Gastrocnemius medialis (tissue), 4 donors: ENCODE results near the gene STRN3. TPM values are rescaled to one million over a fixed set of nuclear protein-coding genes. Genes with fewer than 3 reads are reported as not detected.

Experiments used
- ATAC-seq, 2 donors: fragments of 150-250 bp; one replicate each; pipeline ENCODE4 v1.9.1; 2016
- DNase-seq, 2 donors: peaks; one replicate each; pipeline ENCODE4 v3.0.0-alpha.2; 2019
- H3K27ac ChIP-seq, 4 donors: fragments of 200-600 bp; sonication (generic); 1 replicate in 1 of 4; 2 replicates in 3 of 4; pipeline ENCODE4 v1.5.1; 2016 to 2018; ENCODE audit warnings: mild to moderate bottlenecking in 2 of 4, moderate library complexity in 1 of 4
- H3K27me3 ChIP-seq, 3 donors: fragments of 200-600 bp; sonication (generic) in 2 of 3; 1 replicate in 1 of 3; 2 replicates in 2 of 3; pipeline versions ENCODE4 v1.5.1 to v1.6.0; 2016 to 2019; ENCODE audit warnings: mild to moderate bottlenecking in 1 of 3, moderate library complexity in 1 of 3
- H3K36me3 ChIP-seq, 2 donors: fragments of 200-600 bp; sonication (generic) in 1 of 2; one replicate each; pipeline ENCODE4 v1.5.1; 2017 to 2018
- H3K4me1 ChIP-seq, 2 donors: fragments of 200-600 bp; sonication (generic) in 1 of 2; one replicate each; pipeline ENCODE4 v1.5.1; 2016 to 2017; ENCODE audit warnings: mild to moderate bottlenecking in 2 of 2
- H3K4me3 ChIP-seq, 4 donors: fragments of 200-600 bp; sonication (generic) in 3 of 4; 1 replicate in 1 of 4; 2 replicates in 3 of 4; pipeline ENCODE4 v1.5.1; 2016 to 2019; ENCODE audit warnings: mild to moderate bottlenecking in 2 of 4
- H3K9me3 ChIP-seq, 3 donors: fragments of 200-600 bp; sonication (generic) in 2 of 3; 1 replicate in 1 of 3; 2 replicates in 2 of 3; pipeline ENCODE4 v1.5.1; 2016 to 2019
- POLR2A ChIP-seq, 2 donors: fragments of 450-650 bp; IDR thresholded peaks; one replicate each; pipeline ENCODE4 v1.6.1; 2017; ENCODE audit warnings: antibody characterized with exemption in 2 of 2, mild to moderate bottlenecking in 2 of 2, moderate library complexity in 2 of 2
- in situ Hi-C, 4 donors: fragments of 200-750 bp; cut with MboI; loops; one replicate each; pipeline versions ENCODE4 v1.15.0 to v1.8.0; 2017; ENCODE audit warnings: low sequenced_read_pairs in 4 of 4
- intact Hi-C: fragments of 100-400 bp; cut with DNase I; formaldehyde crosslinking; loops from one replicate; pipeline ENCODE4 v1.15.1; 2023; ENCODE audit warnings: low total_unique reads
- total RNA-seq, 4 donors: library from RNA; depleted of rRNA; stranded (reverse); fragments of >200 nt; gene quantifications; one replicate each; pipeline versions ENCODE4 v1.1.0 to v1.2.3, GENCODE V29; 2016
- TF ChIP-seq, protein P1 (sequence below), 5 experiments: fragments of 450-650 bp in 3 of 5; fragments of 200-600 bp in 2 of 5; sonication (generic) in 2 of 5; IDR thresholded peaks in 4 of 5; conservative IDR thresholded peaks in 1 of 5; 1 replicate in 4 of 5; 2 replicates in 1 of 5; pipeline ENCODE4 v1.5.1; 2016 to 2019; ENCODE audit warnings: antibody characterized with exemption in 5 of 5, mild to moderate bottlenecking in 3 of 5, moderate library complexity in 3 of 5

STRN3 gene
- total RNA-seq, 4 donors from 2014 or later, result 57.7 to 98.7 (median 77.9) TPM

DNA sequence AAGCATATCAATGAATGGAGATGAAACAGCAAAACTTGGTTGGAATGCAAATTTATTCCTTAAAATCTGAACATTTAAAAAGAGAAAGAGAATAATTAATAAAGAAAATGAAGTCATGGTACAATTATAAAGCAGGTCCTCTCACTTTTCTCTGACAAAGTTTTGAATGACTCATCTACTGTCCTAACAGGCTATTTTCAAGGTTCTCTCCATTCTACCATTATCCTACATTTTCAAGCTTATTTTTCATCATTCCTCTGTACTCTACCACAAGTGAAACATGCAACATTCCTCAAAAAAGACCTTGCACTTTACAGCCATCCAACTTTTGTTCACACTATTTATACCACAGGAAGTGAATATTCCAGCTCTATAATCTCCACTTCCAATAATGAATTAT is 37.7 kb downstream of the STRN3 start:
- H3K27me3 ChIP-seq, result no peaks in the 10 kb centered on the region
- intact Hi-C loops, result loop anchor here (10.0 kb wide), 1 partner anchor 216 kb away; the partner anchor contains the start of gene HECTD1
- DNase-seq, result no peak
- H3K4me3 ChIP-seq, result no peak overlapping the region
- ATAC-seq, result peak in 1 of 2 donors; percentile 57
- in situ Hi-C loops, result loop anchor here in 2 of 4 donors (25.0 kb wide), 1 partner anchor 374 kb away; no protein-coding TSS in a partner anchor
- H3K9me3 ChIP-seq, result no peaks in the 10 kb centered on the region
- no peak for TF ChIP-seq POLR2A (IDR thresholded peaks at IDR 0.05)
- TF ChIP-seq, protein P1, sequence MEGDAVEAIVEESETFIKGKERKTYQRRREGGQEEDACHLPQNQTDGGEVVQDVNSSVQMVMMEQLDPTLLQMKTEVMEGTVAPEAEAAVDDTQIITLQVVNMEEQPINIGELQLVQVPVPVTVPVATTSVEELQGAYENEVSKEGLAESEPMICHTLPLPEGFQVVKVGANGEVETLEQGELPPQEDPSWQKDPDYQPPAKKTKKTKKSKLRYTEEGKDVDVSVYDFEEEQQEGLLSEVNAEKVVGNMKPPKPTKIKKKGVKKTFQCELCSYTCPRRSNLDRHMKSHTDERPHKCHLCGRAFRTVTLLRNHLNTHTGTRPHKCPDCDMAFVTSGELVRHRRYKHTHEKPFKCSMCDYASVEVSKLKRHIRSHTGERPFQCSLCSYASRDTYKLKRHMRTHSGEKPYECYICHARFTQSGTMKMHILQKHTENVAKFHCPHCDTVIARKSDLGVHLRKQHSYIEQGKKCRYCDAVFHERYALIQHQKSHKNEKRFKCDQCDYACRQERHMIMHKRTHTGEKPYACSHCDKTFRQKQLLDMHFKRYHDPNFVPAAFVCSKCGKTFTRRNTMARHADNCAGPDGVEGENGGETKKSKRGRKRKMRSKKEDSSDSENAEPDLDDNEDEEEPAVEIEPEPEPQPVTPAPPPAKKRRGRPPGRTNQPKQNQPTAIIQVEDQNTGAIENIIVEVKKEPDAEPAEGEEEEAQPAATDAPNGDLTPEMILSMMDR (IDR thresholded peaks at IDR 0.05 in 4 of 5, conservative IDR thresholded peaks at IDR 0.05 in 1 of 5), result no peak
- H3K27ac ChIP-seq, result peak overlapping the region in 3 of 4 donors; percentile 4 to 53 (median 45)
- H3K36me3 ChIP-seq, result no peaks in the 10 kb centered on the region
- H3K4me1 ChIP-seq, result peaks cover 10 to 38% of the 10 kb centered on the region in 2 donors

DNA sequence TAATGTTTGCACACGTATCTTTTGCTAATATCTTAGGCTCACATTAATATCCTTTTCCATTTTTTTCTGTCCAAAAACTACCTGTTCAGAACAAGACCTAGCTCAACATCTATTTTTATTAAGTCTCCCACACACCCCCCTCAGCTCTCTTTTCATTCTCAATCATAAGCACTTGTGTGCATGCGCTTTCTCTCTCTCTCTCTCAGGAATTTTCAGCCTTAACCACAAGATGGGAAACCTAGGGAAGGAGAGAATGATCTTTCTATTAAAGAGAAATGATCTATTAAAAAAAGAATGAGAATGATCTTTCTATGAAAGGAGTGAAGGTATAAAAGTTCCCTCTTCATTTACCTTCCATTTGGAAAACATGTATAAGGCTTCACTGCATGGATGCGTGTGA is 40.4 kb downstream of the STRN3 start:
- in situ Hi-C loops (loop anchor here in 2 of 4 donors (25.0 kb wide), 1 partner anchor 377 kb away; no protein-coding TSS in a partner anchor), intact Hi-C loops (loop anchor here (10.0 kb wide), 1 partner anchor 219 kb away; the partner anchor contains the start of gene HECTD1)
- Histone ChIP-seq H3K27me3 (no peaks in the 10 kb centered on the region), H3K4me3 (no peak overlapping the region), H3K36me3 (no peaks in the 10 kb centered on the region), H3K27ac (no peak overlapping the region), H3K9me3 (no peaks in the 10 kb centered on the region), H3K4me1 (peaks cover 0 to 24% of the 10 kb centered on the region in 2 donors)
- ATAC-seq, result no peak
- no peak for TF ChIP-seq POLR2A (IDR thresholded peaks at IDR 0.05)
- TF ChIP-seq, protein P1 (IDR thresholded peaks at IDR 0.05 in 4 of 5, conservative IDR thresholded peaks at IDR 0.05 in 1 of 5), result no peak
- no peak for DNase-seq

DNA sequence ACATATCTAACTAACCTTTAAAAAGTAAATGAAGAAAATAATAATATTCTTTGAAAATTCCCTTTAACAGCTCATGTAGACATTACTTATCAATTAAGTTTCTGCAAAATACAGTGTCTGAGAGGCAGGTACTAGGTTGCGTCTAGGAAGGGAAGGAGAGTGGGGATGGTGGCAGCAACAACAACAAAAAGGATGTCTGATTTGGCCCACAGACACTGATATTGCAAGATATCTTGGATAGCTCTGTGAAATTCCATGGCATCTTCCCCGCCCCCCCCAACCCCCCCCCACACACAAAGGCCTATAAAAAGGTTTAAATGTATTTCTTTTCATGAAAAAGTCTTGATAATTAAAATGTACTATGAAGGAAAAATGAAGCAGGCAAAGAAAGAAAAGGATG is 42.3 kb downstream of the STRN3 start:
- no peaks in the 10 kb centered on the region for H3K36me3 ChIP-seq
- intact Hi-C loops, result loop anchor here (5.0 to 10.0 kb wide), 2 partner anchors 221 to 373 kb away; partner anchors contain the start of gene HECTD1
- H3K27me3 ChIP-seq, result no peaks in the 10 kb centered on the region
- in situ Hi-C loops, result loop anchor here in 3 of 4 donors (5.0 to 25.0 kb wide), 3 partner anchors 93 to 378 kb away; no protein-coding TSS in a partner anchor
- H3K4me3 ChIP-seq, result no peak overlapping the region
- peaks cover 0 to 10% of the 10 kb centered on the region in 2 donors for H3K4me1 ChIP-seq
- no peak overlapping the region for H3K27ac ChIP-seq
- DNase-seq (no peak), ATAC-seq (no peak)
- H3K9me3 ChIP-seq, result no peaks in the 10 kb centered on the region
- TF ChIP-seq, protein P1 (IDR thresholded peaks at IDR 0.05 in 4 of 5, conservative IDR thresholded peaks at IDR 0.05 in 1 of 5), result no peak
- TF ChIP-seq POLR2A (IDR thresholded peaks at IDR 0.05), result no peak

DNA sequence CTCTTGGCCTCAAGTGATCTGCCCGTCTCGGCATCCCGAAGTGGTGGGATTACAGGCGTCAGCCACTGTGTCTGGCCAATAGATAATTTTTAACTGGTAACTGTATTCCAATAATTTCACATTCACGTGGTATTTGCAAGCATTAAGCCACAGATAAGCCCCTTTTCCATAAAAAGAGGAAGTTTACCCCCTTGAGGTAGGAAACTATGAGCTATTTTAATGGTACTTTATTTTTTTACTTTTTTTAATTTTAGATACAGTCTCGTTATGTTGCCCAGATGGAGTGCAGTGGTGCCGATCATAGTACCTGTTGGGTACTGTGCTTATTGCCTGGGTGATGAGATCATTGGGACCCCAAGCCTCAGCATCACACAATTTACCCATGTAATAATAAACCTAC is 43.6 kb downstream of the STRN3 start:
- TF ChIP-seq, protein P1 (IDR thresholded peaks at IDR 0.05 in 4 of 5, conservative IDR thresholded peaks at IDR 0.05 in 1 of 5), result no peak
- TF ChIP-seq POLR2A (IDR thresholded peaks at IDR 0.05), result no peak
- H3K9me3 ChIP-seq, result no peaks in the 10 kb centered on the region
- H3K36me3 ChIP-seq, result no peaks in the 10 kb centered on the region
- H3K27me3 ChIP-seq, result no peaks in the 10 kb centered on the region
- peak overlapping the region in 1 of 4 donors; percentile 25 for H3K27ac ChIP-seq
- DNase-seq (no peak), ATAC-seq (no peak)
- no peaks in the 10 kb centered on the region for H3K4me1 ChIP-seq
- no peak overlapping the region for H3K4me3 ChIP-seq
- intact Hi-C loops, result loop anchor here (5.0 to 10.0 kb wide), 2 partner anchors 222 to 375 kb away; partner anchors contain the start of gene HECTD1
- in situ Hi-C loops, result loop anchor here in 3 of 4 donors (5.0 to 25.0 kb wide), 3 partner anchors 95 to 380 kb away; no protein-coding TSS in a partner anchor
